COLO829 (cell line): ENCODE data around the gene PRR29.

Source experiments
- DNase-seq: peaks from one replicate; pipeline ENCODE4 v3.0.0; 2012; ENCODE audit warnings: low spot score

The PRR29 gene

DNA sequence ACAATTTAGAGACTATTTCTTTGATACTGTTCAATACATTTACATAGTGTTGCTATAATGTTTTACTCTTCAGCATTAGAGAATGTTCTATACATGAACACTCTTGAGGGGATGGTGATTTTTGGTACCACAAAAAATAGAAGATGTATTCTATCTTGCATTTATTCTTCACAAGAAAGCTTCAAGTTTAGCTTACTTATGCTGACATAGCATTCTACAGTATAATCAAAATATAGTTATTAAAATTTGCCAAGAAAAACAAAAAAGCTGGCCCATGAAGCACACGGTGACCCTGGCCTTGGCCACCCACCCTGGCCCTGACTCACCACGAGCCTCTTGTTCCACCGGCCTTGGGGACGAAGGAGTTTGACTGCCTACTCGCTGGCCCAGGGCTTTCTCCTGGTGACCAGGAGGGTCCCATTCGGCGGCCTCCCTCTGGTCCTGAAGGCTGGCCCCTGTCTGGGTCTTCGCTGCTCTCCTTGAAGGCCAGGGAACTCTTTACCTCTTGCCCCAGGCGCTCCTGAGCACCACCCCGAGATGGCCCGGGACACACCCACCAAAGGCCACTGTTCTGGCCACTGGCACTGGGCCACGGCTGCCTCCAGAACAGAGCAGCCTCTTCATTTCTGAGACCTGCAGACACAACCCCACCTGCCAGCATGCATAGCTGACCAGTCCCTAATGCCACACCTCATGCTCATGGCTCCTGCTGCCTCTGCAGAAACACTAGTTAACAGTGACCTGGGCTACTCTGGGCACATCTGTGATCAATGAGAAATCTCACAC is 44.7 kb downstream of the PRR29 start:
- DNase-seq = no peak

DNA sequence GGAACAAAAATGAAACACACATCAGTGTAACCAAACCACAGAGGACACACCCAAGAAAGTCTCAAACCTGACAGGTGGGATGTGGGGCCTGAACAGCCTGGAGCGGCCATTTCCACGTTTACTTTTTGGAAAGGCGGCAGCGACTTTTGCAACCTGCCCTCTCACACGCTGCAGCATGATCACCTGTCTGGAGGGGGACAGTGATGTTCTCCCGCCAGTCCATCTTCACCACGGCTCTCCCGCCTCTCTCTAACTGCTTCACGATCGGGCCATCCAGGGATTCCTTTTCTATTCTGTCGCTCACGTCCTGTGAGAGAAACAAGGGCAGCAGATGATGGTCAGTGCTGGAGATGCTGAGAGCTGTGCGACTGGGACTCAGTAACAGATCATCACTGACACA is 47.0 kb downstream of the PRR29 start:
- DNase-seq = no peak

DNA sequence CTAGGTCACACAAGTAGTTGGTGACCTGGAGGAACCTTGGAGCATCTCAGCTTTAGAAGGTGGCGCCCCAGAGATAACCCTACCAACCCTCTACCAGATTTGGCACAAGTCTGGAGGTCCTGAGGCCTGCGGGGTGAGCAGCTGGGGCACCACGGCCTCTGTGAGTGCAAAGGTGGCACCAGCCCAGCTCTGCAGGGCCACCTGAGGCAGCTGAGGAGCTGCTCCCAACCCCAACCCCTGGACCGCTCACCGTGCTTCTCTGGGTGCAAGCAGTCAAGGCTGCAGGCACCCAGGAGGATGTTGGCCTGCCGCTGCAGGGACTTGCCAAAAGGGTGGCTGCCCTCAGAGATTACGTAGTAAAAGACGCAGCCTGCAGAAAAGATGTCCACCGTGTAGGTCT is 50.7 kb downstream of the PRR29 start:
- no peak for DNase-seq

DNA sequence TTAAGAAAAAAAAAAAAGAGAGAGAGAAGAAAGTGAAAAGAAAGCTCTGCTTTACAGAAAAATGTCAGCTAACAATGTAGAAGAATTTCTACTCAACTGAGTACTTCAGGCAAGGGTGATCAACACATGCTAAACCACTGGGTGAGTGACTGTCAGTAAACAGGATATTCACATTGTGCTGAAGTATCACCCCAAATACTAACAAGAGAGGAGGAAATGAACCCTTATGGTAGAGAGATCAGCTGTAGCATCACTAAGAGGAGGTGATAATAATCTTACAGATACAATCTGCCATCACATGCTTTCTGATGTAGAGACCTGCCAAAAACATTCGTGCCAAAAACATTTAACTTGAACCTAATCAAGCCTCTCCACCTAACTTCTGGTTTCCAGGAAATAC is 53.0 kb downstream of the PRR29 start:
- no peak for DNase-seq

DNA sequence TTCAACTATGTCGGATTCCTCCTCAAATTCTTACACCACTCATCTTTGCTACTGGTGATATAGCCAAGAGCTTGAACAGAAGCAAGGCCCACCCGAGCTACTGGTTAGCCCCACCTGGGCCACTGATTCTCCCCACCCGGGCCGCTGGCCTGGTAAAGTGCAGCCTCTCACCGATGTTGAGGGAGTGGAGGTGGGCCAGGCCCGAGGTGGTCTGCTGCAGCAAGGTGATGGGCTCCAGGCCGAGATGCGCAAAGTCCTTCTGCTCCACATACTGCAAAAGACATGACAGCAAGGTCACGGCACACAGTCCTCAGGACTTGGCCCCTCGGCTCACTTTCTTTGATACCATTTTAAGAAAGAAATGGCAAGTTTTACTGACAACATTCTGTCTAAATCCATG is 55.0 kb downstream of the PRR29 start:
- no peak for DNase-seq
